Kasumi-1 (cell line): ENCODE results near the gene MYH6.
A peak's percentile ranks its signal among the peaks of the same experiment; 100 is the strongest.

Source experiments
- DNase-seq, 2 experiments: peaks; one replicate each; lab custom pipeline; 2025; lab: John Stamatoyannopoulos, UW

Gene MYH6

GRCh38 chr14:23355871-23356435, 52.1 kb downstream of the MYH6 start:
- DNase-seq, result no peak

- no peak for DNase-seq
Observed at GRCh38 chr14:23354990-23355389, 53.1 kb downstream of the MYH6 start.

GRCh38 chr14:23353433-23353780, 54.7 kb downstream of the MYH6 start:
- no peak for DNase-seq

GRCh38 chr14:23352506-23353432, 55.3 kb downstream of the MYH6 start, which contains the start of gene SLC22A17:
Gene SLC22A17 (minus strand): TSS chr14:23352887.
- DNase-seq, result peak; percentile 26 to 33

GRCh38 chr14:23351681-23352505, 56.2 kb downstream of the MYH6 start:
- DNase-seq, result no peak

- no peak for DNase-seq
Observed at GRCh38 chr14:23349156-23349845, 58.8 kb downstream of the MYH6 start.

- no peak for DNase-seq
Observed at GRCh38 chr14:23348297-23348655, 59.8 kb downstream of the MYH6 start.

GRCh38 chr14:23347406-23348296, 60.4 kb downstream of the MYH6 start:
- DNase-seq, result no peak

- no peak for DNase-seq
Observed at GRCh38 chr14:23346693-23347405, 61.2 kb downstream of the MYH6 start.

- DNase-seq, result no peak
Observed at GRCh38 chr14:23345987-23346692, 61.9 kb downstream of the MYH6 start.

- DNase-seq, result no peak
Observed at GRCh38 chr14:23344481-23344880, 63.6 kb downstream of the MYH6 start.

- peak in 1 of 2 experiments; percentile 6 for DNase-seq
Observed at GRCh38 chr14:23339506-23340268, 68.4 kb downstream of the MYH6 start.

GRCh38 chr14:23335623-23336022, 72.5 kb downstream of the MYH6 start:
- DNase-seq, result no peak
